Fibroblast of the conjunctiva (primary cell): Measurements from ENCODE around the gene AK5.

Source experiments
- DNase-seq: peaks from one replicate; pipeline ENCODE4 v3.0.0-alpha.2; 2010; ENCODE audit warnings: low read depth

AK5 gene

GRCh38 chr1:77281491-77282186, at the start of gene AK5:
TSS of gene AK5 (plus strand) at chr1:77282019. CDS start at chr1:77282314, 295 bp downstream.
- no peak for DNase-seq

GRCh38 chr1:77232829-77233228, 49.0 kb upstream of the AK5 start:
- DNase-seq: no peak

GRCh38 chr1:77234096-77234495, 47.7 kb upstream of the AK5 start:
- no peak for DNase-seq

GRCh38 chr1:77234943-77235342, 46.9 kb upstream of the AK5 start:
- DNase-seq: no peak

- no peak for DNase-seq
Measured at GRCh38 chr1:77238462-77238861, 43.4 kb upstream of the AK5 start.

GRCh38 chr1:77239311-77239710, 42.5 kb upstream of the AK5 start:
- DNase-seq: no peak

GRCh38 chr1:77245830-77246229, 36.0 kb upstream of the AK5 start:
- no peak for DNase-seq

- DNase-seq: no peak
Measured at GRCh38 chr1:77250126-77250525, 31.7 kb upstream of the AK5 start.

GRCh38 chr1:77253211-77253610, 28.6 kb upstream of the AK5 start:
- DNase-seq: no peak

GRCh38 chr1:77263708-77264107, 18.1 kb upstream of the AK5 start:
- DNase-seq: no peak

GRCh38 chr1:77265180-77265579, 16.6 kb upstream of the AK5 start:
- DNase-seq: no peak

GRCh38 chr1:77267035-77267434, 14.8 kb upstream of the AK5 start:
- no peak for DNase-seq

- DNase-seq: peak; percentile 61
Measured at GRCh38 chr1:77271852-77272580, 9.8 kb upstream of the AK5 start.

GRCh38 chr1:77273891-77274290, 7.9 kb upstream of the AK5 start:
- DNase-seq: peak; percentile 41

GRCh38 chr1:77275194-77275593, 6.6 kb upstream of the AK5 start:
- DNase-seq: no peak

GRCh38 chr1:77276941-77277340, 4.9 kb upstream of the AK5 start:
- DNase-seq: no peak

GRCh38 chr1:77279929-77280328, 1.9 kb upstream of the AK5 start:
- no peak for DNase-seq

- no peak for DNase-seq
Measured at GRCh38 chr1:77280962-77281361, 857 bp upstream of the AK5 start.

- no peak for DNase-seq
Measured at GRCh38 chr1:77282187-77282865, 507 bp downstream of the AK5 start.

GRCh38 chr1:77282866-77283539, 1.2 kb downstream of the AK5 start:
- DNase-seq: no peak

- no peak for DNase-seq
Measured at GRCh38 chr1:77283701-77284425, 2.0 kb downstream of the AK5 start.

- DNase-seq: no peak
Measured at GRCh38 chr1:77287535-77287934, 5.7 kb downstream of the AK5 start.
